Stimulated activated naive B cell treated with anti-CD40 and anti-IgM and Interleukin-4, amounts not matched to agents 10 μg/mL and 1 μg/mL and 100 μg/mL, for 72 hours (primary cell): ENCODE results near the gene GRM4.

ENCODE experiments used
- ATAC-seq, 2 donors: fragments of 150-1000 bp; cut with Tn5 transposase; replicated peaks; 2 replicates each; pipeline ENCODE4 v1.10.0; 2021; ENCODE audit warnings: moderate library complexity in 1 of 2
- DNase-seq: peaks from one replicate; pipeline ENCODE4 v3.0.0; 2021
- H3K27ac Mint-ChIP-seq: one replicate; pipeline ENCODE4 v1.8.0; 2022; ENCODE audit warnings: mild to moderate bottlenecking, mixed read lengths
- H3K27me3 Mint-ChIP-seq, 2 donors: one replicate each; pipeline ENCODE4 v1.8.0; 2022; ENCODE audit warnings: mixed read lengths in 2 of 2
- H3K36me3 Mint-ChIP-seq, 2 donors: one replicate each; pipeline ENCODE4 v1.8.0; 2022; ENCODE audit warnings: mixed read lengths in 2 of 2, mild to moderate bottlenecking in 1 of 2
- H3K4me1 Mint-ChIP-seq, 2 donors: one replicate each; pipeline ENCODE4 v1.8.0; 2022; ENCODE audit warnings: mixed read lengths in 2 of 2, mild to moderate bottlenecking in 1 of 2
- H3K4me3 Mint-ChIP-seq, 2 donors: one replicate each; pipeline ENCODE4 v1.8.0; 2022; ENCODE audit warnings: mild to moderate bottlenecking in 2 of 2, mixed read lengths in 2 of 2, moderate library complexity in 1 of 2
- H3K9me3 Mint-ChIP-seq, 2 donors: one replicate each; pipeline ENCODE4 v1.8.0; 2022; ENCODE audit warnings: mixed read lengths in 2 of 2, mild to moderate bottlenecking in 1 of 2

GRM4 gene

GRCh38 chr6:34115915-34116314 lies 30.0 kb downstream of the GRM4 start:
- H3K4me1 Mint-ChIP-seq, result no peaks in the 10 kb centered on the region

GRCh38 chr6:34115403-34115795 lies 30.5 kb downstream of the GRM4 start:
- peaks cover 45 to 49% of the 10 kb centered on the region in 2 donors for H3K27me3 Mint-ChIP-seq
- H3K4me3 Mint-ChIP-seq, result no peak overlapping the region
- H3K9me3 Mint-ChIP-seq, result no peaks in the 10 kb centered on the region
- ATAC-seq, result no peak
- no peaks in the 10 kb centered on the region for H3K4me1 Mint-ChIP-seq
- no peaks in the 10 kb centered on the region for H3K36me3 Mint-ChIP-seq
- H3K27ac Mint-ChIP-seq, result no peak overlapping the region
- DNase-seq, result no peak

More at GRCh38 chr6:34115915-34116314, 30.0 kb downstream of the GRM4 start:
- H3K27me3 Mint-ChIP-seq, result peaks cover 42 to 44% of the 10 kb centered on the region in 2 donors
- no peak overlapping the region for H3K4me3 Mint-ChIP-seq
- H3K27ac Mint-ChIP-seq, result no peak overlapping the region
- H3K36me3 Mint-ChIP-seq, result no peaks in the 10 kb centered on the region
- ATAC-seq, result no peak
- no peaks in the 10 kb centered on the region for H3K9me3 Mint-ChIP-seq
- DNase-seq, result no peak

GRCh38 chr6:34114695-34115402 lies 31.0 kb downstream of the GRM4 start:
- Mint-ChIP-seq H3K27ac (no peak overlapping the region), H3K27me3 (peaks cover 47 to 51% of the 10 kb centered on the region in 2 donors)

DNA sequence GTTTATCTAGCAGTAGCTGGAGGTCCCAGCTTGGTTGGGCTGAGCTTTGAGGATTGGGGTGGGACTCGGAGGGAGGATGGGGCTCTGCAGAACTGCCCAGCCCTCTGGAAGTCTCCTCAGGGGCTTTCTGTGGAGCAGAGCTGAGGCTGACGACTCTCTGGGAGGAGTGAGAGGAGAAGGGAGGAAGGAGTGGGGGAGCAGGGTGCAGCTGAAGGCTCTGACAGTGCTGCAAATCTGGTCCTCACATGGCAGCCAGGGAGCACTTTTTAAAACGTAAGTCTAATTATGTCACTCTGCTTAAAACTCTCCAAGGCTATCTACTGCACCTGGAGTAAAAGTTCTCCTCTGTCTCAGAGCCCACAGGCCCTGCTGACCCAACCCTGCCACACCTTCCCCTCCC lies 32.4 kb downstream of the GRM4 start:
- Mint-ChIP-seq H3K4me1 (no peaks in the 10 kb centered on the region), H3K4me3 (no peak overlapping the region), H3K27ac (no peak overlapping the region), H3K27me3 (peaks cover 47 to 55% of the 10 kb centered on the region in 2 donors), H3K36me3 (no peaks in the 10 kb centered on the region), H3K9me3 (no peaks in the 10 kb centered on the region)
- ATAC-seq (no peak), DNase-seq (no peak)

More at GRCh38 chr6:34114695-34115402, 31.0 kb downstream of the GRM4 start:
- Mint-ChIP-seq H3K9me3 (no peaks in the 10 kb centered on the region), H3K36me3 (no peaks in the 10 kb centered on the region), H3K4me1 (no peaks in the 10 kb centered on the region), H3K4me3 (no peak overlapping the region)
- ATAC-seq, result no peak
- DNase-seq, result no peak

DNA sequence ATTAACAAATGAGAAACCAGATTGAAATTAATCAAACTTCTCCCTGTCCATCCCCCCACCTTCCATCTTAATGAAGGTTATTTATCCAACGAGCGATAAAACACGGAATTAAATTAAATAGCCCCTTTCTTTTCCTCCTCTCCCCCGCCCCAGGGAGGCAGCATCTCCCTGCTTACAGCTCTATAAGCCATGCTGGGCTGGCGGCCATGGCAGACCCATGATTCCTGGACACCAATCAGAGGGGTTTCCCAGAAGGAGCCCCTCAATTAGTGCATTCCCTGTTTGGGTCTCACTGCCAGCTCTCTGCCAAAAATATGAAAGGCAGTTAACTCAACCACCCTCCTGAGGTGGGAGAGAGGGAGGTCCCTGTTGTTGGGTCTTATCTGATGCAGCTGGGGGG lies 33.8 kb downstream of the GRM4 start:
- Mint-ChIP-seq H3K9me3 (no peaks in the 10 kb centered on the region), H3K27ac (no peak overlapping the region), H3K36me3 (no peaks in the 10 kb centered on the region), H3K4me3 (no peak overlapping the region), H3K27me3 (peaks cover 48 to 50% of the 10 kb centered on the region in 2 donors), H3K4me1 (no peaks in the 10 kb centered on the region)
- DNase-seq (no peak), ATAC-seq (no peak)

DNA sequence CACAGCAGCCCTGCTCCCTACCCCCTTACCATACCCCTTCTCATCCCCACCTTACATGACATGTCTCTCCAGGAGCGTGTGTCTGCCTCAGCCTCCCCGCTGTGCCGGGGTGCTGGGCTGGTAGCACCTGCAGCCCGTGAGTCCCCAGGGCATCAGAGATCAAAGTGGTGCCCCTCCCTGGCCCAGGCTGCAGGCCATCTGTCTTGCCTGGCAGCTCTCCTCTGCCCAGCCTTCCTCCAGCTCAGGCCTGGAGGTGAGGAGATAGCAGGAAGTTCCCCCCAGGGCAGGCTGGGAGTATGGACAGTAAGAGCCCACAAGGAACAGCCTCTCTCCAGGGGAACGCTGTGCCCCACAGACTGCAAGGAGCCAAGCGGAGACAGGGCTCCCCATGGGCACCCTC lies 35.3 kb downstream of the GRM4 start:
- no peaks in the 10 kb centered on the region for H3K9me3 Mint-ChIP-seq
- ATAC-seq (no peak), DNase-seq (no peak)
- H3K36me3 Mint-ChIP-seq, result no peaks in the 10 kb centered on the region
- no peaks in the 10 kb centered on the region for H3K4me1 Mint-ChIP-seq
- H3K27me3 Mint-ChIP-seq, result peaks cover 43 to 45% of the 10 kb centered on the region in 2 donors
- H3K4me3 Mint-ChIP-seq, result no peak overlapping the region
- no peak overlapping the region for H3K27ac Mint-ChIP-seq

- ATAC-seq, result no peak
Observed at GRCh38 chr6:34108176-34108575, 37.7 kb downstream of the GRM4 start.

DNA sequence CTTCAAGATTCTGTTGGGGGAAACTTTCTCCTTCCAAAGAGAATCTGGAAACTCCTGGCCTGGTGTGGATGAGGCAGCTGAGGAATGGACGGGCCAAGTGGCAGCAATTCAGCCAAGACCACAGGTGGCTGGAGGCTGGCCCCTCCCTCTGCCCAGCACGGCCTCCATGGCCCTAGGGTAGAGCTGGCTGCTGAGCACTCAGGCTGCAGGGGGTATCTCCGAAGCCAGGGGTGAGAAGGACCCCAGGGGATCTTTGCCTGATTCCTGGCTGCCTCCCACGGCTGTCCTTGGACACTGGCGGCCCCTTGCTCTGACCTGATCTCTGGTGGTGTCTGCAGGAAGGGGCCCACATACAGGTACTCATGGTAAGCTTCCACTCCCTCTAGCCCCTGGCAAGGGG lies 39.0 kb downstream of the GRM4 start:
- Mint-ChIP-seq H3K4me3 (no peak overlapping the region), H3K27me3 (peaks cover 24 to 37% of the 10 kb centered on the region in 2 donors), H3K27ac (no peak overlapping the region), H3K36me3 (no peaks in the 10 kb centered on the region), H3K9me3 (no peaks in the 10 kb centered on the region), H3K4me1 (no peaks in the 10 kb centered on the region)
- DNase-seq, result no peak
- no peak for ATAC-seq

More at GRCh38 chr6:34108176-34108575, 37.7 kb downstream of the GRM4 start:
- DNase-seq, result no peak
- Mint-ChIP-seq H3K27me3 (peaks cover 27 to 41% of the 10 kb centered on the region in 2 donors), H3K27ac (no peak overlapping the region), H3K9me3 (no peaks in the 10 kb centered on the region), H3K36me3 (no peaks in the 10 kb centered on the region), H3K4me3 (no peak overlapping the region), H3K4me1 (no peaks in the 10 kb centered on the region)

DNA sequence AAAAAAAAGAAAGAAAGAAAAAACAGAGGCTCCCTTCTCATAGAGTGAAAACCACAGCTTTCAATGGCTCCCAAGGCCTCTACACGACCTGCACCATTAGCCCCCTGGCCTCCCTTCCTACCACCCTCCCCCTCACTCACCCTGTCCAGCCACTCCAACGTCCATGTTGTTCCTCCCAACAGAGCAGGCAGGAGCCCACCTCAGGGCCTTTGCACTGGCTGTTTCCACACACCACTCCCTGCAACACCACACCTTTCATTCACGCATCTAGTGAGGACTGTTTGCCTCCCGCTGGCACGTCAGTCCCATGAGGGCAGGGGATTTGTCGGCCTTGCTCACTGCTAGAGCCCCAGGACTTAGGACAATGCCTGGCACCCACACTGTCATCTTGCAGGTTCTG lies 39.5 kb downstream of the GRM4 start:
- no peak overlapping the region for H3K4me3 Mint-ChIP-seq
- ATAC-seq, result no peak
- no peaks in the 10 kb centered on the region for H3K36me3 Mint-ChIP-seq
- H3K4me1 Mint-ChIP-seq, result no peaks in the 10 kb centered on the region
- DNase-seq, result no peak
- peaks cover 22 to 36% of the 10 kb centered on the region in 2 donors for H3K27me3 Mint-ChIP-seq
- no peak overlapping the region for H3K27ac Mint-ChIP-seq
- H3K9me3 Mint-ChIP-seq, result no peaks in the 10 kb centered on the region

GRCh38 chr6:34104628-34105027 lies 41.3 kb downstream of the GRM4 start:
- Mint-ChIP-seq H3K4me3 (no peak overlapping the region), H3K4me1 (no peaks in the 10 kb centered on the region), H3K36me3 (no peaks in the 10 kb centered on the region), H3K9me3 (no peaks in the 10 kb centered on the region), H3K27ac (no peak overlapping the region), H3K27me3 (peaks cover 17 to 31% of the 10 kb centered on the region in 2 donors)
- no peak for DNase-seq
- no peak for ATAC-seq

DNA sequence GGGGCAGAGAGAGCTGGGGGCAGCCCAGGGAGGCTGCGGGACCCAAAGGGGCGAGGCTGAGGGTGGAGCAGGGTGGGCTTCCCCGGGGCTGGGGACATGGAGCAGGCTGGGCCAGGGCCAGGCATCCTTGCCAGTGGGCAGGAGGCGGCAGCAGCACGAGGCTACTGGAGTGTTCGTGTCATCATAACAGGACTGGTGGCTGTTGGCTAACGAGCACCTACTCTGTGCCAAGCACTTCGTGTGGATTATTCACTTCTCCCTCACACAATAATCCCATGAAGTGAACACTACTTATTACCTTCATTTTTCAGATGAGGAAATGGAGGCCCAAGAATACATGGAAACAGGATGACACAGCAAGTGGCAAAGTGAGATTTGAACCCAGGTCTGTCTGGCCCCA lies 41.7 kb downstream of the GRM4 start:
- DNase-seq, result no peak
- H3K36me3 Mint-ChIP-seq, result no peaks in the 10 kb centered on the region
- H3K4me3 Mint-ChIP-seq, result no peak overlapping the region
- no peak overlapping the region for H3K27ac Mint-ChIP-seq
- ATAC-seq, result no peak
- H3K27me3 Mint-ChIP-seq, result peaks cover 17 to 30% of the 10 kb centered on the region in 2 donors
- no peaks in the 10 kb centered on the region for H3K4me1 Mint-ChIP-seq
- no peaks in the 10 kb centered on the region for H3K9me3 Mint-ChIP-seq

DNA sequence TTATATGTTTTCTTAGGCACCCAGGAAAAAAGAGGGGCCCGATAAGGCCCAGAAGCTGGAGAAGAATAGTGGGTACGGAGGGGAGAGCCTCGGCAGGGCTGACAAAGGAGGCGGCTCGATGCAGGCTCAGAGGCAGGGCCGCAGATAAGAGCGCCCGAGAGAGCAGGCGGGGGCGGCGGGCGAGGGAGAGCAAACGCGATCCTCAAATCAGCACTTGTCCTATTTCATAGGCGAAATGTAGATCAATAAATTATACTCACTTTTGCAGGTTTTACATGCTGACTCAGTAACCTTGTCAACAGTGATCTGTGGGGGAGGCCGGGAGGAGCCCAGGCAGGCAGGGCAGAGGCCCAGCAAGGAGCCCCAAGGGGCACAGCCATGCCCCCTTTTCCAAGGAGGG lies 42.6 kb downstream of the GRM4 start:
- peaks cover 12 to 25% of the 10 kb centered on the region in 2 donors for H3K27me3 Mint-ChIP-seq
- DNase-seq, result no peak
- no peaks in the 10 kb centered on the region for H3K4me1 Mint-ChIP-seq
- no peak overlapping the region for H3K4me3 Mint-ChIP-seq
- H3K27ac Mint-ChIP-seq, result no peak overlapping the region
- H3K36me3 Mint-ChIP-seq, result no peaks in the 10 kb centered on the region
- H3K9me3 Mint-ChIP-seq, result no peaks in the 10 kb centered on the region
- ATAC-seq, result no peak

- H3K9me3 Mint-ChIP-seq, result no peaks in the 10 kb centered on the region
- H3K27me3 Mint-ChIP-seq, result peaks cover 12 to 25% of the 10 kb centered on the region in 2 donors
- no peak for ATAC-seq
- H3K27ac Mint-ChIP-seq, result no peak overlapping the region
- no peaks in the 10 kb centered on the region for H3K4me1 Mint-ChIP-seq
- H3K4me3 Mint-ChIP-seq, result no peak overlapping the region
- H3K36me3 Mint-ChIP-seq, result no peaks in the 10 kb centered on the region
- DNase-seq, result no peak
Observed at GRCh38 chr6:34102696-34103095, 43.2 kb downstream of the GRM4 start.

DNA sequence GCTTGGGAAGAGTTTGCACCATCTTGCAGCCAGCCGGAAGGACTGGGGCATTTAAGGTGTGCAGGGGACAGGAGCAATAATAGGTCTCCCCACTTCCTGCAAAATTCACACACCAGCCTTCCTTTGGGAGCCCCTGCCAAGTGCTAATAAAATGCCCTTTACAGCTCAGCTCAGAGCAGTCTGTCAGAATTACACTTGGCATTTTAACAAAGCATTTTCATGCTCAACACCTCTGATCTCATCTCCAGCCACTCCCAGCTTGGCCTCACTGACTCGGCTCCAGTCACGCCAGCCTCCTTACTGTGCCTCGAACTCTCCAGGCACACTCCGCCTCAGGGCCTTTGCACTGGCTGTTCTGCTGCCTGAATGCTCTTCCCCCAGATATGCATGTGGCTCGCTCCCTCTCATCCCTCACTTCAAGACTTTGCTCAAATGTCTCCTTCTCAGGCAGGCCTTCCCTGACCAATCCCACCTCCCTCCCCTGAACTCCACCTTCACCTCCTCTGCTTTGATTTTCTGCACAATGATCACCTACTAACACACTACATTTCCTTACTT lies 43.7 kb downstream of the GRM4 start:
- Mint-ChIP-seq H3K4me3 (no peak overlapping the region), H3K27me3 (peaks cover 12 to 21% of the 10 kb centered on the region in 2 donors), H3K27ac (no peak overlapping the region), H3K9me3 (no peaks in the 10 kb centered on the region), H3K4me1 (no peaks in the 10 kb centered on the region), H3K36me3 (no peaks in the 10 kb centered on the region)
- DNase-seq (no peak), ATAC-seq (no peak)

GRCh38 chr6:34100788-34101187 lies 45.1 kb downstream of the GRM4 start:
- H3K4me1 Mint-ChIP-seq, result no peaks in the 10 kb centered on the region
- ATAC-seq (no peak), DNase-seq (no peak)
- H3K4me3 Mint-ChIP-seq, result no peak overlapping the region
- peaks cover 19 to 25% of the 10 kb centered on the region in 2 donors for H3K27me3 Mint-ChIP-seq
- H3K9me3 Mint-ChIP-seq, result no peaks in the 10 kb centered on the region
- no peak overlapping the region for H3K27ac Mint-ChIP-seq
- no peaks in the 10 kb centered on the region for H3K36me3 Mint-ChIP-seq
